Activated T-helper 1 cell treated with anti-CD3 and anti-CD28 coated beads, Interleukin-12 subunit alpha, Interleukin-12 subunit beta, Interleukin-2, Interleukin-4 antibody, amounts not matched to agents 30 ng/mL and 10 ng/mL and 1 ng/mL, durations not matched to agents 14 hours and 24 hours and 36 hours (primary cell): Measurements from ENCODE around the gene XPNPEP3. TPM values are rescaled to one million over a fixed set of nuclear protein-coding genes. Genes with fewer than 3 reads are reported as not detected.
A peak's percentile ranks its signal among the peaks of the same experiment; 100 is the strongest.
"Not testable (repeated sequence)": the region's sequence is repeated elsewhere in the genome, so short reads cannot be mapped to it uniquely, and the experiment has no call there.

Source experiments
- DNase-seq: peaks from one replicate; pipeline ENCODE4 v3.0.0; 2021; ENCODE audit warnings: low spot score
- H3K27ac Mint-ChIP-seq: one replicate; pipeline ENCODE4 v1.8.0; 2021; ENCODE audit warnings: mild to moderate bottlenecking, mixed read lengths
- H3K27me3 Mint-ChIP-seq: one replicate; pipeline ENCODE4 v1.8.0; 2022; ENCODE audit warnings: mild to moderate bottlenecking, moderate library complexity, mixed read lengths; ENCODE audit not compliant: insufficient read depth
- H3K36me3 Mint-ChIP-seq: one replicate; pipeline ENCODE4 v1.8.0; 2021; ENCODE audit warnings: low read depth, mixed read lengths
- H3K4me1 Mint-ChIP-seq: one replicate; pipeline ENCODE4 v1.8.0; 2021; ENCODE audit warnings: low read depth, mixed read lengths
- H3K4me3 Mint-ChIP-seq: one replicate; pipeline ENCODE4 v1.8.0; 2021; ENCODE audit warnings: mild to moderate bottlenecking, moderate library complexity, mixed read lengths
- H3K9me3 Mint-ChIP-seq: one replicate; pipeline ENCODE4 v1.8.0; 2021; ENCODE audit warnings: mixed read lengths
- intact Hi-C: fragments of 100-400 bp; cut with micrococcal nuclease; formaldehyde crosslinking; loops from one replicate; pipeline ENCODE4 v1.15.1; 2024
- total RNA-seq: library from RNA; stranded (reverse); gene quantifications from 2 replicates; pipeline ENCODE4 v1.2.3, GENCODE V29; 2022

XPNPEP3 gene
- 14.7 and 15.3 TPM in 2 replicates for total RNA-seq

- Mint-ChIP-seq H3K4me3 (peak within 1 kb of the TSS; percentile 98), H3K9me3 (no peaks in the 10 kb centered on the region), H3K27me3 (no peaks in the 10 kb centered on the region), H3K27ac (peak within 1 kb of the TSS; percentile 100), H3K4me1 (peaks cover 38% of the 10 kb centered on the region), H3K36me3 (peaks cover 12% of the 10 kb centered on the region)
- intact Hi-C loops = loop anchor here (1.0 to 10.0 kb wide), 13 partner anchors 37 to 828 kb away; partner anchors contain the start of genes ACO2, L3MBTL2, MRTFA and RANGAP1
- peak; percentile 96 for DNase-seq
These were observed at the start of gene XPNPEP3, which contains the start of gene ST13 for GRCh38 chr22:40856513-40857308. TSS of gene XPNPEP3 (plus strand) at chr22:40857148. CDS start at chr22:40857182, 34 bp downstream. TSS of gene ST13 (minus strand) at chr22:40856639. CDS start at chr22:40856540, 99 bp downstream.

GRCh38 chr22:40808018-40808841, 48.7 kb upstream of the XPNPEP3 start:
- H3K27me3 Mint-ChIP-seq = no peaks in the 10 kb centered on the region

GRCh38 chr22:40813912-40814315, 43.0 kb upstream of the XPNPEP3 start:
- no peak overlapping the region for H3K27ac Mint-ChIP-seq
- peaks cover 26% of the 10 kb centered on the region for H3K36me3 Mint-ChIP-seq
- H3K4me3 Mint-ChIP-seq = no peak overlapping the region
- intact Hi-C loops = no loop called here
- no peak for DNase-seq
- H3K27me3 Mint-ChIP-seq = no peaks in the 10 kb centered on the region
- peaks cover 25% of the 10 kb centered on the region for H3K4me1 Mint-ChIP-seq
- H3K9me3 Mint-ChIP-seq = no peaks in the 10 kb centered on the region

More at GRCh38 chr22:40808018-40808841, 48.7 kb upstream of the XPNPEP3 start:
- intact Hi-C loops = no loop called here
- DNase-seq = no peak
- Mint-ChIP-seq H3K4me1 (peaks cover 11% of the 10 kb centered on the region), H3K9me3 (no peaks in the 10 kb centered on the region), H3K36me3 (peaks cover 8% of the 10 kb centered on the region), H3K27ac (peak overlapping the region; percentile 9), H3K4me3 (no peak overlapping the region)

GRCh38 chr22:40817737-40818136, 39.2 kb upstream of the XPNPEP3 start:
- Mint-ChIP-seq H3K4me1 (peaks cover 33% of the 10 kb centered on the region), H3K27ac (peak overlapping the region; percentile 93), H3K36me3 (peaks cover 22% of the 10 kb centered on the region), H3K27me3 (no peaks in the 10 kb centered on the region), H3K9me3 (no peaks in the 10 kb centered on the region), H3K4me3 (peak overlapping the region; percentile 87)
- intact Hi-C loops = loop anchor here (1.0 to 5.0 kb wide), 7 partner anchors 106 to 641 kb away; partner anchors contain the start of genes MRTFA, RBX1 and TNRC6B
- DNase-seq = no peak

- no peaks in the 10 kb centered on the region for H3K27me3 Mint-ChIP-seq
- H3K36me3 Mint-ChIP-seq = peaks cover 22% of the 10 kb centered on the region
- peak; percentile 4 for DNase-seq
- peaks cover 33% of the 10 kb centered on the region for H3K4me1 Mint-ChIP-seq
- peak overlapping the region; percentile 87 for H3K4me3 Mint-ChIP-seq
- intact Hi-C loops = loop anchor here (1.0 to 5.0 kb wide), 7 partner anchors 107 to 641 kb away; partner anchors contain the start of genes MRTFA, RBX1 and TNRC6B
- H3K27ac Mint-ChIP-seq = peak overlapping the region; percentile 93
- H3K9me3 Mint-ChIP-seq = no peaks in the 10 kb centered on the region
These were observed 38.7 kb upstream of the XPNPEP3 start for GRCh38 chr22:40818192-40818746.

GRCh38 chr22:40818747-40819598, 38.0 kb upstream of the XPNPEP3 start, which contains the start of gene SLC25A17:
TSS of gene SLC25A17 (minus strand) at chr22:40819346. CDS start at chr22:40819248, 98 bp downstream.
- intact Hi-C loops = loop anchor here (1.0 to 5.0 kb wide), 11 partner anchors 37 to 642 kb away; partner anchors contain the start of genes MRTFA, RANGAP1, RBX1 and ST13
- Mint-ChIP-seq H3K9me3 (no peaks in the 10 kb centered on the region), H3K4me3 (peak within 1 kb of the TSS; percentile 87), H3K36me3 (peaks cover 20% of the 10 kb centered on the region), H3K27me3 (no peaks in the 10 kb centered on the region), H3K4me1 (peaks cover 33% of the 10 kb centered on the region), H3K27ac (peak within 1 kb of the TSS; percentile 93)
- DNase-seq = peak; percentile 82

GRCh38 chr22:40819599-40820140, 37.3 kb upstream of the XPNPEP3 start:
- DNase-seq = no peak
- Mint-ChIP-seq H3K27me3 (no peaks in the 10 kb centered on the region), H3K36me3 (peaks cover 17% of the 10 kb centered on the region), H3K4me1 (peaks cover 33% of the 10 kb centered on the region), H3K9me3 (no peaks in the 10 kb centered on the region), H3K27ac (peak overlapping the region; percentile 72), H3K4me3 (peak overlapping the region; percentile 87)
- intact Hi-C loops = loop anchor here (1.0 to 5.0 kb wide), 9 partner anchors 37 to 643 kb away; partner anchors contain the start of genes MRTFA, RANGAP1, RBX1 and ST13

- no peaks in the 10 kb centered on the region for H3K9me3 Mint-ChIP-seq
- peaks cover 14% of the 10 kb centered on the region for H3K4me1 Mint-ChIP-seq
- no peaks in the 10 kb centered on the region for H3K27me3 Mint-ChIP-seq
- no peak overlapping the region for H3K27ac Mint-ChIP-seq
- intact Hi-C loops = no loop called here
- no peak overlapping the region for H3K4me3 Mint-ChIP-seq
- DNase-seq = no peak
- H3K36me3 Mint-ChIP-seq = peaks cover 15% of the 10 kb centered on the region
These were observed 33.5 kb upstream of the XPNPEP3 start for GRCh38 chr22:40823426-40823825.

GRCh38 chr22:40826292-40826691, 30.7 kb upstream of the XPNPEP3 start:
- H3K27ac Mint-ChIP-seq, DNase-seq, H3K4me3 Mint-ChIP-seq, H3K9me3 Mint-ChIP-seq, intact Hi-C loops, H3K4me1 Mint-ChIP-seq, H3K27me3 Mint-ChIP-seq: not testable (repeated sequence)
- peaks cover 24% of the 10 kb centered on the region for H3K36me3 Mint-ChIP-seq

- no peak overlapping the region for H3K27ac Mint-ChIP-seq
- intact Hi-C loops = no loop called here
- no peak for DNase-seq
- no peak overlapping the region for H3K4me3 Mint-ChIP-seq
- no peaks in the 10 kb centered on the region for H3K4me1 Mint-ChIP-seq
- no peaks in the 10 kb centered on the region for H3K27me3 Mint-ChIP-seq
- H3K9me3 Mint-ChIP-seq = no peaks in the 10 kb centered on the region
- peaks cover 25% of the 10 kb centered on the region for H3K36me3 Mint-ChIP-seq
These were observed 29.8 kb upstream of the XPNPEP3 start for GRCh38 chr22:40826984-40827741.

GRCh38 chr22:40829131-40829530, 27.8 kb upstream of the XPNPEP3 start:
- Mint-ChIP-seq H3K9me3 (no peaks in the 10 kb centered on the region), H3K4me3 (no peak overlapping the region), H3K4me1 (no peaks in the 10 kb centered on the region), H3K27ac (no peak overlapping the region), H3K27me3 (no peaks in the 10 kb centered on the region), H3K36me3 (peaks cover 31% of the 10 kb centered on the region)
- intact Hi-C loops = no loop called here
- no peak for DNase-seq
